Gastroesophageal sphincter (tissue), 4 donors: ENCODE measurements around the gene ARMS2. TPM values are rescaled to one million over a fixed set of nuclear protein-coding genes. Genes with fewer than 3 reads are reported as not detected.

ENCODE experiments used
- ATAC-seq: fragments of 150-250 bp; one replicate; pipeline ENCODE4 v1.9.1; 2016; ENCODE audit warnings: mild to moderate bottlenecking, moderate library complexity
- H3K27ac ChIP-seq, 4 donors: fragments of 200-600 bp; sonication (generic) in 3 of 4; 1 replicate in 3 of 4; 2 replicates in 1 of 4; pipeline ENCODE4 v1.5.1; 2016 to 2019
- H3K27me3 ChIP-seq: fragments of 200-600 bp; sonication (generic); one replicate; pipeline ENCODE4 v1.5.1; 2019
- H3K36me3 ChIP-seq, 2 donors: fragments of 200-600 bp; sonication (generic); one replicate each; pipeline ENCODE4 v1.5.1; 2019; ENCODE audit warnings: control low read depth in 1 of 2
- H3K4me1 ChIP-seq, 3 donors: fragments of 200-600 bp; sonication (generic); 1 replicate in 2 of 3; 2 replicates in 1 of 3; pipeline ENCODE4 v1.5.1; 2016 to 2019; ENCODE audit warnings: control low read depth in 2 of 3
- H3K4me3 ChIP-seq, 2 donors: fragments of 200-600 bp; sonication (generic); one replicate each; pipeline ENCODE4 v1.5.1; 2019; ENCODE audit warnings: mild to moderate bottlenecking in 1 of 2, moderate library complexity in 1 of 2
- H3K9me3 ChIP-seq, 3 donors: fragments of 200-600 bp; sonication (generic); one replicate each; pipeline ENCODE4 v1.5.1; 2017 to 2019; ENCODE audit warnings: control low read depth in 2 of 3
- CTCF ChIP-seq, 4 experiments: fragments of 200-600 bp in 2 of 4; fragments of 450-650 bp in 2 of 4; sonication (generic) in 1 of 4; IDR thresholded peaks; one replicate each; pipeline ENCODE4 v1.5.1; 2017 to 2019; ENCODE audit warnings: antibody characterized with exemption in 4 of 4, mild to moderate bottlenecking in 2 of 4, moderate library complexity in 2 of 4
- EP300 ChIP-seq: sonication (generic); formaldehyde crosslinking; IDR thresholded peaks from one replicate; pipeline ENCODE4 v1.6.1; 2017; ENCODE audit warnings: antibody characterized with exemption, mild to moderate bottlenecking
- POLR2A ChIP-seq, 2 donors: fragments of 450-650 bp; IDR thresholded peaks; one replicate each; pipeline ENCODE4 v1.6.1; 2017; ENCODE audit warnings: antibody characterized with exemption in 2 of 2, mild to moderate bottlenecking in 2 of 2, moderate library complexity in 1 of 2
- POLR2AphosphoS5 ChIP-seq: sonication (generic); formaldehyde crosslinking; IDR thresholded peaks from one replicate; pipeline ENCODE4 v1.6.1; 2017; ENCODE audit warnings: antibody characterized with exemption
- WGBS, 2 donors: methylation state at CpG; one replicate each; pipeline ENCODE4 v1.1.5; 2018; ENCODE audit warnings: low coverage in 1 of 2; 5-methylcytosine and 5-hydroxymethylcytosine counted together
- total RNA-seq, 4 donors: library from RNA; depleted of rRNA; stranded (reverse); fragments of >200 nt; gene quantifications; one replicate each; pipeline ENCODE4 v1.1.0, GENCODE V29; 2016

The ARMS2 gene
- total RNA-seq, 4 donors from 2014 or later: not detected

GRCh38 chr10:122469848-122470247 is 15.4 kb downstream of the ARMS2 start:
- peak overlapping the region in 2 of 4 donors; percentile 61 to 70 for H3K27ac ChIP-seq
- no peaks in the 10 kb centered on the region for H3K27me3 ChIP-seq
- TF ChIP-seq POLR2A (IDR thresholded peaks at IDR 0.05) (no peak), EP300 (no peak), CTCF (IDR thresholded peaks at IDR 0.05) (no peak), POLR2AphosphoS5 (no peak)
- WGBS, 2 donors: 89 to 96% methylated on average over 3 to 4 of the region's 4 CpGs
- H3K4me3 ChIP-seq: no peak overlapping the region
- no peaks in the 10 kb centered on the region for H3K9me3 ChIP-seq
- H3K36me3 ChIP-seq: peaks cover 0 to 14% of the 10 kb centered on the region in 2 donors
- ATAC-seq: no peak
- peaks cover 0 to 44% (median 18%) of the 10 kb centered on the region in 3 donors for H3K4me1 ChIP-seq

- no peak overlapping the region for H3K27ac ChIP-seq
- H3K27me3 ChIP-seq: no peaks in the 10 kb centered on the region
- 99 to 100% methylated on average over 1 to 4 of the region's 4 CpGs for WGBS, 2 donors
- no peak overlapping the region for H3K4me3 ChIP-seq
- TF ChIP-seq POLR2A (IDR thresholded peaks at IDR 0.05) (no peak), POLR2AphosphoS5 (no peak), EP300 (no peak), CTCF (IDR thresholded peaks at IDR 0.05) (no peak)
- ATAC-seq: no peak
- H3K4me1 ChIP-seq: peaks cover 0 to 51% (median 33%) of the 10 kb centered on the region in 3 donors
- H3K9me3 ChIP-seq: no peaks in the 10 kb centered on the region
- H3K36me3 ChIP-seq: no peaks in the 10 kb centered on the region
Observed at GRCh38 chr10:122471531-122472177, 17.2 kb downstream of the ARMS2 start.

- Histone ChIP-seq H3K27me3 (no peaks in the 10 kb centered on the region), H3K36me3 (no peaks in the 10 kb centered on the region), H3K4me1 (peaks cover 0 to 64% (median 33%) of the 10 kb centered on the region in 3 donors), H3K9me3 (no peaks in the 10 kb centered on the region), H3K4me3 (no peak overlapping the region), H3K27ac (no peak overlapping the region)
- 81 to 88% methylated on average over 4 to 8 of the region's 8 CpGs for WGBS, 2 donors
- no peak for ATAC-seq
- no peak for TF ChIP-seq POLR2A (IDR thresholded peaks at IDR 0.05)
- TF ChIP-seq CTCF (IDR thresholded peaks at IDR 0.05): no peak
- no peak for TF ChIP-seq EP300
- no peak for TF ChIP-seq POLR2AphosphoS5
Observed at GRCh38 chr10:122473116-122473515, 18.7 kb downstream of the ARMS2 start.

- Histone ChIP-seq H3K4me1 (peaks cover 0 to 58% (median 28%) of the 10 kb centered on the region in 3 donors), H3K9me3 (no peaks in the 10 kb centered on the region), H3K4me3 (no peak overlapping the region), H3K27me3 (no peaks in the 10 kb centered on the region), H3K36me3 (no peaks in the 10 kb centered on the region), H3K27ac (peak overlapping the region in 3 of 4 donors; percentile 59 to 67 (median 61))
- 33 to 75% methylated on average over 8 to 9 of the region's 15 CpGs for WGBS, 2 donors
- TF ChIP-seq CTCF (IDR thresholded peaks at IDR 0.05): no peak
- TF ChIP-seq POLR2AphosphoS5: no peak
- no peak for TF ChIP-seq POLR2A (IDR thresholded peaks at IDR 0.05)
- no peak for TF ChIP-seq EP300
- no peak for ATAC-seq
Observed at GRCh38 chr10:122474131-122474818, 19.8 kb downstream of the ARMS2 start.

GRCh38 chr10:122475100-122475499 is 20.6 kb downstream of the ARMS2 start:
- TF ChIP-seq POLR2A (IDR thresholded peaks at IDR 0.05) (no peak), EP300 (no peak), CTCF (IDR thresholded peaks at IDR 0.05) (no peak), POLR2AphosphoS5 (peak; percentile 36)
- WGBS, 2 donors: 32 to 43% methylated on average over 5 to 10 of the region's 12 CpGs
- H3K9me3 ChIP-seq: no peaks in the 10 kb centered on the region
- peak; percentile 75 for ATAC-seq
- H3K27ac ChIP-seq: peak overlapping the region in 3 of 4 donors; percentile 59 to 67 (median 61)
- H3K27me3 ChIP-seq: no peaks in the 10 kb centered on the region
- no peaks in the 10 kb centered on the region for H3K36me3 ChIP-seq
- H3K4me1 ChIP-seq: peaks cover 0 to 58% (median 24%) of the 10 kb centered on the region in 3 donors
- no peak overlapping the region for H3K4me3 ChIP-seq
